Spleen (tissue), 11 donors: ENCODE measurements around the gene S1PR4. TPM values are rescaled to one million over a fixed set of nuclear protein-coding genes. Genes with fewer than 3 reads are reported as not detected.
A peak's percentile ranks its signal among the peaks of the same experiment; 100 is the strongest.

Experiments used
- DNase-seq: peaks from one replicate; pipeline ENCODE4 v3.0.0-alpha.2; 2020
- H3K27ac ChIP-seq, 8 donors: fragments of 200-600 bp; sonication (generic) in 7 of 8; 1 replicate in 4 of 8; 2 replicates in 4 of 8; pipeline versions ENCODE4 v1.5.0 to v1.8.0; 2016 to 2021; ENCODE audit warnings: inconsistent platforms in 4 of 8, mild to moderate bottlenecking in 4 of 8, moderate library complexity in 1 of 8
- H3K27me3 ChIP-seq, 7 donors: fragments of 200-600 bp; sonication (generic) in 6 of 7; replicated peaks in 1 of 7; 1 replicate in 4 of 7; 2 replicates in 3 of 7; pipeline versions ENCODE4 v1.5.0 to v1.8.0; 2016 to 2021; ENCODE audit warnings: inconsistent platforms in 3 of 7, mild to moderate bottlenecking in 1 of 7
- H3K36me3 ChIP-seq, 6 donors: fragments of 200-600 bp; sonication (generic) in 5 of 6; 1 replicate in 4 of 6; 2 replicates in 2 of 6; pipeline versions ENCODE4 v1.5.0 to v1.8.0; 2016 to 2021; ENCODE audit warnings: inconsistent platforms in 2 of 6
- H3K4me1 ChIP-seq, 6 donors: fragments of 200-600 bp; sonication (generic) in 5 of 6; 1 replicate in 3 of 6; 2 replicates in 3 of 6; pipeline versions ENCODE4 v1.5.0 to v1.8.0; 2016 to 2021; ENCODE audit warnings: inconsistent platforms in 3 of 6
- H3K4me3 ChIP-seq, 8 donors: fragments of 200-600 bp; sonication (generic) in 7 of 8; 1 replicate in 4 of 8; 2 replicates in 4 of 8; pipeline versions ENCODE4 v1.5.0 to v1.8.0; 2016 to 2021; ENCODE audit warnings: inconsistent platforms in 4 of 8, mild to moderate bottlenecking in 4 of 8, moderate library complexity in 2 of 8
- H3K9me3 ChIP-seq, 8 donors: fragments of 200-600 bp; sonication (generic) in 7 of 8; 1 replicate in 4 of 8; 2 replicates in 4 of 8; pipeline versions ENCODE4 v1.5.0 to v1.8.0; 2016 to 2021; ENCODE audit warnings: inconsistent platforms in 4 of 8
- CTCF ChIP-seq, 11 experiments: fragments of 200-600 bp in 7 of 11; fragments of 450-650 bp in 4 of 11; sonication (generic) in 4 of 11; IDR thresholded peaks in 8 of 11; conservative IDR thresholded peaks in 3 of 11; 1 replicate in 7 of 11; 2 replicates in 4 of 11; pipeline versions ENCODE4 v1.4.0 to v1.8.0; 2016 to 2021; ENCODE audit warnings: antibody characterized with exemption in 11 of 11, inconsistent platforms in 4 of 11, mild to moderate bottlenecking in 1 of 11
- POLR2A ChIP-seq, 3 donors: fragments of 450-650 bp; IDR thresholded peaks; one replicate each; pipeline ENCODE4 v1.5.1; 2017; ENCODE audit warnings: antibody characterized with exemption in 3 of 3, mild to moderate bottlenecking in 1 of 3
- POLR2AphosphoS5 ChIP-seq, 3 donors: sonication (generic); formaldehyde crosslinking; IDR thresholded peaks; one replicate each; pipeline ENCODE4 v1.5.1; 2017; ENCODE audit warnings: antibody characterized with exemption in 3 of 3
- whole genome bisulfite sequencing, 5 donors: extraction: QIAGEN DNeasy Blood & Tissue Kit in 3 of 5; methylation state at CpG; one replicate each; pipeline versions ENCODE4 v1.1.5 to v1.1.7; 2013 to 2018; 5-methylcytosine and 5-hydroxymethylcytosine counted together
- intact Hi-C: fragments of 100-400 bp; cut with DNase I; formaldehyde crosslinking; loops from one replicate; pipeline ENCODE4 v1.15.0; 2023; ENCODE audit warnings: low total_unique reads
- polyA plus RNA-seq, 3 donors: library from polyadenylated mRNA; stranded (reverse); fragments of 200-250 nt; gene quantifications; one replicate each; pipeline ENCODE4 v1.2.1, GENCODE V29; 2013
- total RNA-seq, 7 donors: library from RNA; depleted of rRNA in 3 of 7; stranded (reverse); fragments of >200 nt in 3 of 7; fragmentation: NEBNext Ultra II Directional in 4 of 7; extraction: Animal tissue kit (Norgen Biotek cat#: 25700) in 4 of 7; gene quantifications; one replicate each; pipeline versions ENCODE4 v1.1.0 to v1.2.1, GENCODE V29; 2016 to 2021
- donor health status: healthy with polysubstance abuse.
- donor health status: DM: no; HTN: no; CAD: no; lungs with moderate emphysema.
- donor health status: DM: no; HTN: no; CAD: no.
- donor health status: Bipolar disorder and iron deficiency.
- donor health status: healthy.
- donor health status: DM: no; HTN: no; CAD: no.
- donor health status: DM: yes; HTN: yes; CAD: no.

The S1PR4 gene
- total and polyA plus RNA-seq, 10 donors = 44.7 to 171 (median 62.0) TPM

- H3K27ac ChIP-seq = peak overlapping the region in 6 of 8 donors; percentile 42 to 83 (median 68)
- DNase-seq = peak; percentile 88
- intact Hi-C loops = no loop called here
- WGBS, 5 donors = 32 to 45% (median 33%) methylated on average over 20 to 21 of the region's 21 CpGs
- peaks cover 0 to 1% (median 0%) of the 10 kb centered on the region in 7 donors for H3K27me3 ChIP-seq
- H3K9me3 ChIP-seq = peaks cover 0 to 5% (median 0%) of the 10 kb centered on the region in 8 donors
- H3K4me3 ChIP-seq = peak overlapping the region in 1 of 8 donors; percentile 48
- peaks cover 11 to 19% (median 15%) of the 10 kb centered on the region in 6 donors for H3K4me1 ChIP-seq
- peaks cover 0 to 59% (median 0%) of the 10 kb centered on the region in 6 donors for H3K36me3 ChIP-seq
- no peak for TF ChIP-seq POLR2A (IDR thresholded peaks at IDR 0.05)
- TF ChIP-seq POLR2AphosphoS5 (IDR thresholded peaks at IDR 0.05) = peak; percentile 47 to 93 (median 75)
Measured at GRCh38 chr19:3154957-3155736, 23.4 kb upstream of the S1PR4 start.

- TF ChIP-seq CTCF (IDR thresholded peaks at IDR 0.05 in 8 of 11, conservative IDR thresholded peaks at IDR 0.05 in 3 of 11) = no peak
- TF ChIP-seq POLR2AphosphoS5 (IDR thresholded peaks at IDR 0.05) = no peak
- no peak for TF ChIP-seq POLR2A (IDR thresholded peaks at IDR 0.05)
- WGBS, 5 donors = 84 to 90% (median 86%) methylated on average over 23 of the region's 23 CpGs
- H3K36me3 ChIP-seq = peaks cover 0 to 52% (median 0%) of the 10 kb centered on the region in 6 donors
- H3K27ac ChIP-seq = no peak overlapping the region
- intact Hi-C loops = no loop called here
- H3K27me3 ChIP-seq = no peaks in the 10 kb centered on the region
- DNase-seq = no peak
- H3K9me3 ChIP-seq = peaks cover 0 to 5% (median 0%) of the 10 kb centered on the region in 8 donors
- no peak overlapping the region for H3K4me3 ChIP-seq
- peaks cover 11 to 19% (median 15%) of the 10 kb centered on the region in 6 donors for H3K4me1 ChIP-seq
Measured at GRCh38 chr19:3157096-3157845, 21.3 kb upstream of the S1PR4 start.

GRCh38 chr19:3159565-3159964 lies 19.0 kb upstream of the S1PR4 start:
- intact Hi-C loops = no loop called here
- TF ChIP-seq CTCF (IDR thresholded peaks at IDR 0.05 in 8 of 11, conservative IDR thresholded peaks at IDR 0.05 in 3 of 11) (no peak), POLR2A (IDR thresholded peaks at IDR 0.05) (no peak), POLR2AphosphoS5 (IDR thresholded peaks at IDR 0.05) (no peak)
- H3K27me3 ChIP-seq = no peaks in the 10 kb centered on the region
- H3K36me3 ChIP-seq = peaks cover 0 to 52% (median 0%) of the 10 kb centered on the region in 6 donors
- no peak overlapping the region for H3K27ac ChIP-seq
- peaks cover 11 to 35% (median 27%) of the 10 kb centered on the region in 6 donors for H3K4me1 ChIP-seq
- peaks cover 0 to 5% (median 0%) of the 10 kb centered on the region in 8 donors for H3K9me3 ChIP-seq
- WGBS, 5 donors = 77 to 91% (median 86%) methylated on average over 8 of the region's 8 CpGs
- DNase-seq = no peak
- no peak overlapping the region for H3K4me3 ChIP-seq

- Histone ChIP-seq H3K9me3 (peaks cover 0 to 5% (median 0%) of the 10 kb centered on the region in 8 donors), H3K27me3 (no peaks in the 10 kb centered on the region), H3K4me3 (no peak overlapping the region), H3K4me1 (peaks cover 6 to 34% (median 21%) of the 10 kb centered on the region in 6 donors), H3K36me3 (peaks cover 0 to 52% (median 0%) of the 10 kb centered on the region in 6 donors), H3K27ac (no peak overlapping the region)
- no peak for DNase-seq
- no peak for TF ChIP-seq POLR2AphosphoS5 (IDR thresholded peaks at IDR 0.05)
- no peak for TF ChIP-seq POLR2A (IDR thresholded peaks at IDR 0.05)
- TF ChIP-seq CTCF (IDR thresholded peaks at IDR 0.05 in 8 of 11, conservative IDR thresholded peaks at IDR 0.05 in 3 of 11) = no peak
- 74 to 95% (median 83%) methylated on average over 3 of the region's 3 CpGs for WGBS, 5 donors
- intact Hi-C loops = loop anchor here (5.0 kb wide), 1 partner anchor 203 kb away; no protein-coding TSS in a partner anchor
Measured at GRCh38 chr19:3160219-3160618, 18.4 kb upstream of the S1PR4 start.
